GM21723 (cell line): Measurements from ENCODE around the gene CHST7.
A peak's percentile ranks its signal among the peaks of the same experiment; 100 is the strongest.

Source experiments
- ATAC-seq: cut with Tn5 transposase; IDR thresholded peaks from one replicate; pipeline ENCODE4 v1.9.1; 2021; ENCODE audit warnings: mild to moderate bottlenecking, moderate library complexity; ENCODE audit not compliant: unreplicated experiment

The CHST7 gene

DNA sequence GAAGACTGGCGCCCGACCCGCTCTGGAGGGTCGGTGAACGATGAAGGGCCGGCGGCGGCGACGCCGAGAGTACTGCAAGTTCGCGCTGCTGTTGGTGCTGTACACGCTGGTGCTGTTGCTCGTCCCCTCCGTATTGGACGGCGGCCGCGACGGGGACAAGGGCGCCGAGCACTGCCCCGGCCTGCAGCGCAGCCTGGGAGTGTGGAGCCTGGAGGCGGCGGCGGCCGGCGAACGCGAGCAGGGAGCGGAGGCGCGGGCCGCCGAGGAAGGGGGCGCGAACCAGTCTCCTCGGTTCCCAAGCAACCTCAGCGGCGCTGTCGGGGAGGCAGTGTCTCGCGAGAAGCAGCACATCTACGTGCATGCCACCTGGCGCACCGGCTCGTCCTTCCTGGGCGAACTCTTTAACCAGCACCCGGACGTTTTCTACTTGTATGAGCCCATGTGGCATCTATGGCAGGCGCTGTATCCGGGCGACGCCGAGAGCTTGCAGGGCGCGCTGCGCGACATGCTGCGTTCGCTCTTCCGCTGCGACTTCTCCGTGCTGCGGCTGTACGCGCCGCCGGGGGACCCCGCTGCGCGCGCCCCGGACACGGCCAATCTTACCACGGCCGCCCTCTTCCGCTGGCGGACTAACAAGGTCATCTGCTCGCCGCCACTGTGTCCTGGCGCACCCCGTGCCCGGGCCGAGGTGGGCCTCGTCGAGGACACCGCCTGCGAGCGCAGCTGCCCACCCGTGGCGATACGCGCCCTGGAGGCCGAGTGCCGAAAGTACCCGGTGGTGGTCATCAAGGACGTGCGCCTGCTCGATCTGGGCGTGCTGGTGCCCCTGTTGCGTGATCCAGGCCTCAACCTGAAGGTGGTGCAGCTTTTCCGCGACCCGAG lies 568 bp downstream of the CHST7 start:
- ATAC-seq = peak; percentile 28

GRCh38 chrX:46574774-46575381 lies 1.3 kb downstream of the CHST7 start:
- ATAC-seq = peak; percentile 11

DNA sequence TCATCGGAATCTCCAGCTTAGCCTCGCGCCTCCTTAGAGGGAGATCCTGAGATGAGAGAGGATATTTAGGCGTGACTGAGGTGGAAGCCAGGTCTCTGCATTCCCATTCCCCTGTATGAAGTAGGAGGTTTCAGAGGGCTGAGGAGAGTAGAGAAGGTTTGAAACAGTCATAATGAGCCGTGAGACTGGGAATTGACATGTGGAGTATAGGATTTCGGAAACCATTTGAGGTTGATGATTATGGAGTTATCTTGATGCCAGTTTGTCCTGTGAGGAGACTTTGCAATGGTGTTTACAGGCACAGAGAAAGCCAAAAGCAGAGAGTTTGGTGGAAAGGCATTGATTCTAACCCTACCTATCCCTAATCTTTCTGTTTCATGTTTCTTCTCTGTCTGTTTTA lies 2.0 kb downstream of the CHST7 start:
- ATAC-seq = no peak

DNA sequence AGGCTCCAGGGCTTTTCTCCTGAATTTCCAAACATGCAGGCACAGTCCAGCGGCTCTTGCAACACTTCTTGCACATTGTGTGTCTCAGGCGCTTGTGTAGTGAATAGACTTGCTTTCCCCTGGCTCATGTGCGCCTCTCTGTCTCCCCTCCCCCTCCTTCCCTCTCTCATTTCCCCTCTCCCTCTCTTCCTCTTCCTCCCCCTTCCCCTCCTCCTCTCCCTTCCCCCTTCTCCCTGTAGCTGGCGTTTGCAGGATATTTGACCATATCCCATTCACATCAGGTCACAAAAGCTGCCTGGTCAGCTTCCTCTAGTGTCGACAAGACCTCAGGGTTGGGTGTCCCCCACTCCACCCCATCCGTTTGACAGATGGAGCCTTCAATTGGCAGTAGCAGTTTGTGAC lies 2.4 kb downstream of the CHST7 start:
- no peak for ATAC-seq

DNA sequence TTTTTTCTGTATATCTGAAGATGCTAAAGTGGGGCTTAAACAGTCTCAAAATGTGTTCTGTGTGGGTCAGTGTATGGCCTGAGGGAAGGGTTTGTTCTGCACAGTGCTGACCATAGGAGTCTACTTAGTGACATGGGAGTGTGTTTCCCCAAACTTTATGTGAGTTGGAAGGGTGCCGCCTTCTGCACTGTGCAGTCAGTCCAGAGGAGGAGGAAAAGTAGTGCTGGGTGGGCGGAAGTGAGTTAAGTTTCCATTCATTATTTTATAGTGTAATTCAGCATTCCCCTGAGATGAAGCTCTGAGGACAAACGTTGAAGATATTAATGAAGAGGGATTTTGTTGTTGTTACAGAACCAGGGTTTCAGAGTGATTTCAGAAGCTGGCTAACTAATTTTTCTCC lies 2.9 kb downstream of the CHST7 start:
- no peak for ATAC-seq

DNA sequence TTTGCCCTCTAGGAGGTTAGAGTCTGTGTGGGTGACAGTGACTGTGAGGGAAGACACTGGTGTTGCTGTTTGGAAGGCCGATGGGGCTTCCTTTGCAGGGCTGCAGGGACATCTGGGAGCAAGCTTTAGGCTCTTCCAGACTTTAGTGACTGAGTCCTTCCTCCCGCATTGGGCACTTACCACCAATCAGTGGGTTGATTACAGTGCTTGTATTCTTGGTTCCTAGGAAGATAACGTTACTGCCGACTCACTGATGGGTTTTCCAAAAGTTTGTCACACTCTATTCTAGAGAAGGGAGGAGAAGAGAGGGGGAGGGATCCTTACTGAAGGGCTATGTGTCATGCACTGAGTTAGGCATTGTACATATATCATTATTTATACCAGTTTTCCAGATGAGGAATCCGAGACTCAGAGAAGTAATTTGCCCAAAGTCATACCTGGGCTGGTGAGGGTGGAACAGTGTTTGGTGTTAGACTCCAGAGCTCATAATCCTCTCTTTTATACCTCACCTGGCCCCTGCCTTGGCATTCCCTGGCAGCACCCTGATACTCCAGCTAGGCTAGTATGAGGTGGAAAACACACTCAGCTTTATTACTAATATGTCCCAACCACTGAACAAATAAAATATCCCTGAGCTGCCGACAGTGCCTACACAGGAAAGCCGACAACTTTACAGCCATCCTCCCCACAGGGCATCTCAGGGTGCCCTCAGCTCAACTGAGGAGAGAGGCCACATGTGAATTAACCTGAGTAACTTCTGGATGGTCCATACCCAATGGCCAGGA lies 3.8 kb downstream of the CHST7 start:
- no peak for ATAC-seq

- ATAC-seq = no peak
These were observed 5.7 kb downstream of the CHST7 start for GRCh38 chrX:46579250-46579649.

- no peak for ATAC-seq
These were observed 7.0 kb downstream of the CHST7 start for GRCh38 chrX:46580613-46581012.

- no peak for ATAC-seq
These were observed 8.8 kb downstream of the CHST7 start for GRCh38 chrX:46582325-46582724.

DNA sequence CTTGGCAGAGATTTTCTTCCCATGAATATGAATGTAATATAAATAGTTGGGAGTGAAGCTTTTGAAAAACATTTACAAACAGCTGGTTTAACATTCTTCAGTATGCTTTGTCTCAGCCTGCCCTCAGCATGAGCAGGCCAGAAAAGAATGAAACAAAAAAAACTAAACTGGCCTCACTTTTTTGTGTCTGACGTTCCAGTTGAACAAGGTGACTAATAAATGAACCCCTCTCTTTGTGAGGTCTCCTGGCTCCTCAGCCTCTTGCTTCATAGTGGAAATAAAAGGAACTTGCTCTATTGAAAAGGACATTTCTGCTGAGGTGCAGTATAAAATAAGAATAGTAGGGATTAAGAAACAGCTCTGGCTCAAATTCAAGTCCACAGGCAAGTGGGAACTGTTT lies 9.4 kb downstream of the CHST7 start:
- ATAC-seq = no peak

GRCh38 chrX:46584736-46585135 lies 11.2 kb downstream of the CHST7 start:
- no peak for ATAC-seq

DNA sequence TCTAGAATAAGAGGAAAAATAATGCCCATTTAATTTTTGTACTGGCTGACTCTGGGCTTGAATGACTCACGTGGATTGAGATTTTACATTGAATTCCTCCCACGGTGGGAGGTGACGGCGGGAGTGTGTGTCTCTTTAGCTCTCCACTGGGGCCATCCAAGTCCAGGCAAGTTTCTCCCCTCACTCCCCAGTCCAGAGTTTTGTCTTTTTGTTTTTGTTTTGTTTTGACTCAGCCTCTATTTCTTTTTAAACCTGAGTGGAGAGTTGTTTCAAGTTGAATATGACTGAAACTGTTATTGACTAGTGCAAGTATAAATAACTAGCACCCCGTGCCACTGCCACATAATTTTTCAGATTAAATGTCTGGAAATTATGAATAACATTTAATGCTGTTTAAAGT lies 13.6 kb downstream of the CHST7 start:
- peak; percentile 80 for ATAC-seq

DNA sequence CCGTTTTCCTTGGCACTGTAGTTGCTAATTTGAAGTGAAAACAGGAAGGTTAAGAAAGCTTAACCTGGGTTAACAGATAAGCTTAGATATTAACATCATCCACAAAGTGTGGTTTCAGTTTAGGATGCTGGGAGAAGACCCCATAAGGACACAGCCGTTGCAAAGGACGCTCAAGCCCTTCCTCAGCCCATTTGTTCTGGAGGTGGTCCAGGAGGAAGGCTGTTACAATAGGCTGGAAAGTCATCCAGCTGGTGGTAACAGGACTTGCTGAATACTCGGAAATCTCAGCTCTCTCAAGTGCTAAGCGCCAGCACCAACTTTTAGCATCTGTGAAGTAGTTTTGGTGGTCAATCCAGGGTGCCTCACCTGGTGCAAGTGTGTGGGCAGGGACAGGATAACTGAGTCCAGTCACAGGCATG lies 14.2 kb downstream of the CHST7 start:
- no peak for ATAC-seq

DNA sequence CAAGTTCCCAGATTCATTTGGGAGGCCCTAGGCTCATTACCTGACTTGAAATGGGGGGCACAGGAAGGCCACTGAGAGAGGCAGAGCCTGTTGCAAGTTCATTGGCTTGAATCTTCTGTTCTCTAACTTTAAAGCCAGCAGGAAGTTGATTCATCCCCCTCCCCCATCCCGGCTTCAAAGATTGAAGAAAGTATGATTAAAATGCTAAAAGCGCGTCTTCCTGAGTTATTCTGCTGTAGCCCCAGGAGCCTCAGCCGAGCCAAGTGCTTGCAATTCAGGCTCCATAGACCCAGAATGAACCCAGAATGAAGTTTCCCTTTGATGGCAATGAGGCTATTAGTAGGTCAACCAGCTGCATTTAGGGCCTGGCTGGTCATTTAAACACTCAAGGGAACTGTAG lies 14.7 kb downstream of the CHST7 start:
- ATAC-seq = no peak

- ATAC-seq = no peak
These were observed 16.6 kb downstream of the CHST7 start for GRCh38 chrX:46589977-46590723.

GRCh38 chrX:46595084-46595483 lies 21.5 kb downstream of the CHST7 start:
- no peak for ATAC-seq

DNA sequence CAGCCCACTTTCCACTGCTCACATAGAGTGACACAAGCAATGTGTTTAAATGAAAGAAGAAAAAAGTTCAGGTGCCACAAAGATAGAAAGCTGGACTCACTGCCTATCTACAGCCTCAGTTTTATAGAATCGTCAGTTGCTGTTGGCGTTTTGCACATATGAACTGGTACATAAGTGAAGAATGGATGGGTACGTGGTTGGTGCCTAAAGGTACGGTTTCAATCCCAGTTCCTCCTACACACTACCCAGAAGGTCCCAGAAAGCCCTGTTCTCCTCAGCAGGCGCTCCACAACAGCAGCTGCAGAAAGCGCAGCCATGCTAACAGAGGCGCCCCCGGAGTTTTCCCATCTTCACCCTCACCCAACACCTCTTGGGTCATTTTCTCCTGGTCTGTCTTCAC lies 23.6 kb downstream of the CHST7 start:
- ATAC-seq = no peak

DNA sequence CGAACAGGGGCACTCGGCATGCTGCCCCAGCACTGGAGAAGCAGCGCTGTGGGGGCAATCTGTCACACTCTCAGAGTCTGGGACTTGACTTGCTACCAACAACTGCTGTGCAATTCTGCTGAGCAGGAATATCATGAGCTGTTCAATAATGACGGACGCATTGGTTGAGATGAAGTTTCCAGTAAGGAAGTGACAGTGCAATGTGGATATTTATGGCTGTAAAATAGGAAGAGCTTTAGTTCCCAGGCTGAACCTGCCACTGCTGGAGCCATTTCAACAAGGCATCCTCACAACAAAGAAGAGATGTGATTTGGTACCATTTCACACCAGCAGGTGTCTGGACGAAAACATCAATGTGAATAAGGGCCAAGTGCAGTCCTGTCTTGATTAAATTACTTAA lies 24.2 kb downstream of the CHST7 start:
- ATAC-seq = no peak

DNA sequence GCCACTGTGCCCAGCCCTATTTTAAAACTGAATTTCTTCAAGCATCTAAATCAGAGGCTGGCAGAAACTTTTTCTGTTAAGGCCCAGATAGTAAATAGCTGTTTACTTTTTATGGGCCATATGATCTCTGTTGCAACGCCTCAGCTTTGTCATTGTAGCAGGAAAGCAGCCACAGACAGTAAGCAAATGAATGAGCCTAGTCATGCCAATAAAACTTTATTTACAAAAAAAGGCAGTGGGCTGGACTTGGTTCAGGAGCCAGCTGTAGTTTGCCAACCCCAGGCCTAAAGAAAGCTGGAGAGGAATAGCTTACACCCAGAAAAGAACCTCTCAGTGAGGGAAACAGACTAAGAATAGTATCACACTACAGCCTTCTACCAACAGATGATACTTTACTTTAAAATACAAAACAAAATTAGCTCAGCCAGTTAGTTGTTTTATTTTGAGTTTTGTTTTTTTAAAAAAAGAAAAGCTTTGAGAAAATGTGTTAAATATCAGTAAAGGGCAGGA lies 25.5 kb downstream of the CHST7 start:
- no peak for ATAC-seq

DNA sequence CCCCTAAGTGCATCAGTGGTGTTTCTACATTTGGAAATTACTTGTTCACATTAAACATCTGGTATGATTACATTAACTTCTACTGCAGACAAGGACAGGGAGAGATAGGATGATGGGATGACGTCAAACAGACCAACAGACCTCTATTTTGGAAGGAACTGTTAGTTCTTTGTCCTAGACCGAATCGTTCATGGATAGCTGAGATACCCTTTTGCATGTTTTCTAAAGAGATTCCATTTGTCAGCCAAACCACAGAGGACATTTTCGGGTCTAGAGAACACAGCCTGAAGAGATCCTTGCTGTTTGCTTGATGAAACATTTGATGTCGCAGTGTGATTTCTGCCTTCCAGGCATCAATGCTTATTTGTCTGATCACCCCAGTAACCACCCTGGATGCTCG lies 27.7 kb downstream of the CHST7 start:
- ATAC-seq = no peak
